Measurements from ENCODE around the gene GADD45GIP1.

GRCh38 chr19:12992729-12993128 is 35.7 kb upstream of the GADD45GIP1 start:
- no peak for TF ChIP-seq CTCF (IDR thresholded peaks at IDR 0.05; ENCODE audit: low read length)
- no peak for TF ChIP-seq EZH2 (IDR thresholded peaks at IDR 0.05; ENCODE audit: borderline replicate concordance, low read length)
